Stimulated activated CD8-positive, alpha-beta memory T cell treated with anti-CD3 and anti-CD28 coated beads, Interleukin-12 subunit alpha, Interleukin-12 subunit beta, amount 100 ng/mL, for 1 hour (primary cell): ENCODE results near the gene VWA8.
"Not testable (repeated sequence)": the region's sequence is repeated elsewhere in the genome, so short reads cannot be mapped to it uniquely, and the experiment has no call there.

Source experiments
- DNase-seq: peaks from one replicate; pipeline ENCODE4 v3.0.0-alpha.2; 2020; ENCODE audit warnings: low read depth

Gene VWA8

GRCh38 chr13:41745496-41745895, 215.4 kb downstream of the VWA8 start:
- not testable (repeated sequence) for DNase-seq

- no peak for DNase-seq
Observed at GRCh38 chr13:41742917-41743552, 217.9 kb downstream of the VWA8 start.

- DNase-seq, result no peak
Observed at GRCh38 chr13:41740479-41740878, 220.4 kb downstream of the VWA8 start.

GRCh38 chr13:41722684-41723535, 238.0 kb downstream of the VWA8 start:
- no peak for DNase-seq

GRCh38 chr13:41720839-41721561, 239.9 kb downstream of the VWA8 start:
- no peak for DNase-seq

- DNase-seq, result no peak
Observed at GRCh38 chr13:41716236-41716635, 244.7 kb downstream of the VWA8 start.

GRCh38 chr13:41713405-41713804, 247.5 kb downstream of the VWA8 start:
- no peak for DNase-seq

- no peak for DNase-seq
Observed at GRCh38 chr13:41710771-41711170, 250.1 kb downstream of the VWA8 start.

GRCh38 chr13:41709511-41709910, 251.4 kb downstream of the VWA8 start:
- DNase-seq, result no peak

GRCh38 chr13:41708713-41709112, 252.2 kb downstream of the VWA8 start:
- no peak for DNase-seq

- DNase-seq, result no peak
Observed at GRCh38 chr13:41707194-41707821, 253.6 kb downstream of the VWA8 start.

GRCh38 chr13:41706152-41706551, 254.8 kb downstream of the VWA8 start:
- DNase-seq, result no peak

GRCh38 chr13:41702540-41702939, 258.4 kb downstream of the VWA8 start:
- no peak for DNase-seq

- DNase-seq, result no peak
Observed at GRCh38 chr13:41701676-41702075, 259.2 kb downstream of the VWA8 start.

GRCh38 chr13:41700790-41701310, 260.1 kb downstream of the VWA8 start:
- no peak for DNase-seq

- DNase-seq, result no peak
Observed at GRCh38 chr13:41699759-41700158, 261.1 kb downstream of the VWA8 start.

GRCh38 chr13:41697578-41697977, 263.3 kb downstream of the VWA8 start:
- DNase-seq, result no peak

GRCh38 chr13:41696163-41697003, 264.5 kb downstream of the VWA8 start:
- DNase-seq, result no peak

- no peak for DNase-seq
Observed at GRCh38 chr13:41694545-41695301, 266.2 kb downstream of the VWA8 start.

GRCh38 chr13:41693434-41693833, 267.5 kb downstream of the VWA8 start:
- DNase-seq, result no peak
